ENCODE measurements around the gene ADAM15.
A peak's percentile ranks its signal among the peaks of the same experiment; 100 is the strongest.

The ADAM15 gene

GRCh38 chr1:155075535-155075934 lies 24.4 kb downstream of the ADAM15 start:
- Mint-ChIP-seq H3K4me3 (peak overlapping the region; percentile 41), H3K4me1 (peaks cover 57% of the 10 kb centered on the region), H3K36me3 (ENCODE audit: low read depth) (no peaks in the 10 kb centered on the region), H3K9me3 (no peaks in the 10 kb centered on the region), H3K27ac (no peak overlapping the region), H3K27me3 (ENCODE audit: low read depth, poor library complexity) (peaks cover 12% of the 10 kb centered on the region)
- no peak for DNase-seq
- no peak for TF ChIP-seq CTCF (IDR thresholded peaks at IDR 0.05)

- no peak for DNase-seq
- Mint-ChIP-seq H3K36me3 (ENCODE audit: low read depth) (no peaks in the 10 kb centered on the region), H3K4me1 (peaks cover 57% of the 10 kb centered on the region), H3K27me3 (ENCODE audit: low read depth, poor library complexity) (peaks cover 16% of the 10 kb centered on the region), H3K9me3 (no peaks in the 10 kb centered on the region), H3K27ac (no peak overlapping the region), H3K4me3 (no peak overlapping the region)
- TF ChIP-seq CTCF (IDR thresholded peaks at IDR 0.05) = no peak
These were observed 25.3 kb downstream of the ADAM15 start for GRCh38 chr1:155076371-155076770.

- peaks cover 55% of the 10 kb centered on the region for H3K4me1 Mint-ChIP-seq
- TF ChIP-seq CTCF (IDR thresholded peaks at IDR 0.05) = no peak
- no peaks in the 10 kb centered on the region for H3K9me3 Mint-ChIP-seq
- H3K27me3 Mint-ChIP-seq (ENCODE audit: low read depth, poor library complexity) = peaks cover 22% of the 10 kb centered on the region
- no peak overlapping the region for H3K27ac Mint-ChIP-seq
- peak overlapping the region; percentile 64 for H3K4me3 Mint-ChIP-seq
- H3K36me3 Mint-ChIP-seq (ENCODE audit: low read depth) = no peaks in the 10 kb centered on the region
- DNase-seq = no peak
These were observed 26.2 kb downstream of the ADAM15 start for GRCh38 chr1:155077346-155077745.

GRCh38 chr1:155077758-155078445 lies 26.8 kb downstream of the ADAM15 start:
- DNase-seq = no peak
- peaks cover 21% of the 10 kb centered on the region for H3K27me3 Mint-ChIP-seq (ENCODE audit: low read depth, poor library complexity)
- H3K36me3 Mint-ChIP-seq (ENCODE audit: low read depth) = no peaks in the 10 kb centered on the region
- no peak overlapping the region for H3K27ac Mint-ChIP-seq
- no peaks in the 10 kb centered on the region for H3K9me3 Mint-ChIP-seq
- H3K4me1 Mint-ChIP-seq = peaks cover 58% of the 10 kb centered on the region
- peak overlapping the region; percentile 95 for H3K4me3 Mint-ChIP-seq
- no peak for TF ChIP-seq CTCF (IDR thresholded peaks at IDR 0.05)

GRCh38 chr1:155078469-155079209 lies 27.5 kb downstream of the ADAM15 start, which contains the start of gene EFNA3:
TSS of gene EFNA3 (plus strand) at chr1:155078837. CDS start at chr1:155078942, 105 bp downstream.
- Mint-ChIP-seq H3K27ac (no peak within 1 kb of the TSS), H3K27me3 (ENCODE audit: low read depth, poor library complexity) (peaks cover 20% of the 10 kb centered on the region), H3K4me1 (peaks cover 60% of the 10 kb centered on the region), H3K9me3 (no peaks in the 10 kb centered on the region), H3K4me3 (peak within 1 kb of the TSS; percentile 95), H3K36me3 (ENCODE audit: low read depth) (no peaks in the 10 kb centered on the region)
- no peak for TF ChIP-seq CTCF (IDR thresholded peaks at IDR 0.05)
- peak; percentile 95 for DNase-seq

- peaks cover 20% of the 10 kb centered on the region for H3K27me3 Mint-ChIP-seq (ENCODE audit: low read depth, poor library complexity)
- H3K4me3 Mint-ChIP-seq = peak overlapping the region; percentile 95
- no peak for DNase-seq
- no peaks in the 10 kb centered on the region for H3K9me3 Mint-ChIP-seq
- no peaks in the 10 kb centered on the region for H3K36me3 Mint-ChIP-seq (ENCODE audit: low read depth)
- no peak for TF ChIP-seq CTCF (IDR thresholded peaks at IDR 0.05)
- peaks cover 65% of the 10 kb centered on the region for H3K4me1 Mint-ChIP-seq
- no peak overlapping the region for H3K27ac Mint-ChIP-seq
These were observed 28.0 kb downstream of the ADAM15 start for GRCh38 chr1:155079210-155079486.
